ENCODE data around the gene NUAK2. TPM values are rescaled to one million over a fixed set of nuclear protein-coding genes. Genes with fewer than 3 reads are reported as not detected.

The NUAK2 gene
- total RNA-seq, 1 donor from 2014 or later, result 4.5 TPM

GRCh38 chr1:205312866-205313562, 8.5 kb downstream of the NUAK2 start:
- H3K36me3 Mint-ChIP-seq (ENCODE audit: unreplicated experiment), result peaks cover 14% of the 10 kb centered on the region
- no peaks in the 10 kb centered on the region for H3K9me3 Mint-ChIP-seq (ENCODE audit: unreplicated experiment)
- H3K27ac Mint-ChIP-seq (ENCODE audit: unreplicated experiment), result peak overlapping the region; percentile 95
- peak overlapping the region; percentile 60 for H3K4me3 Mint-ChIP-seq (ENCODE audit: unreplicated experiment)
- H3K27me3 Mint-ChIP-seq (ENCODE audit: unreplicated experiment), result no peaks in the 10 kb centered on the region
- TF ChIP-seq, protein P1, sequence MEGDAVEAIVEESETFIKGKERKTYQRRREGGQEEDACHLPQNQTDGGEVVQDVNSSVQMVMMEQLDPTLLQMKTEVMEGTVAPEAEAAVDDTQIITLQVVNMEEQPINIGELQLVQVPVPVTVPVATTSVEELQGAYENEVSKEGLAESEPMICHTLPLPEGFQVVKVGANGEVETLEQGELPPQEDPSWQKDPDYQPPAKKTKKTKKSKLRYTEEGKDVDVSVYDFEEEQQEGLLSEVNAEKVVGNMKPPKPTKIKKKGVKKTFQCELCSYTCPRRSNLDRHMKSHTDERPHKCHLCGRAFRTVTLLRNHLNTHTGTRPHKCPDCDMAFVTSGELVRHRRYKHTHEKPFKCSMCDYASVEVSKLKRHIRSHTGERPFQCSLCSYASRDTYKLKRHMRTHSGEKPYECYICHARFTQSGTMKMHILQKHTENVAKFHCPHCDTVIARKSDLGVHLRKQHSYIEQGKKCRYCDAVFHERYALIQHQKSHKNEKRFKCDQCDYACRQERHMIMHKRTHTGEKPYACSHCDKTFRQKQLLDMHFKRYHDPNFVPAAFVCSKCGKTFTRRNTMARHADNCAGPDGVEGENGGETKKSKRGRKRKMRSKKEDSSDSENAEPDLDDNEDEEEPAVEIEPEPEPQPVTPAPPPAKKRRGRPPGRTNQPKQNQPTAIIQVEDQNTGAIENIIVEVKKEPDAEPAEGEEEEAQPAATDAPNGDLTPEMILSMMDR (IDR thresholded peaks at IDR 0.05), result no peak
- peaks cover 45% of the 10 kb centered on the region for H3K4me1 Mint-ChIP-seq (ENCODE audit: unreplicated experiment)
- DNase-seq (ENCODE audit: extremely low spot score, unreplicated experiment), result no peak

GRCh38 chr1:205310976-205311704, 10.4 kb downstream of the NUAK2 start:
- H3K27ac Mint-ChIP-seq (ENCODE audit: unreplicated experiment), result no peak overlapping the region
- TF ChIP-seq, protein P1 (IDR thresholded peaks at IDR 0.05), result no peak
- peaks cover 27% of the 10 kb centered on the region for H3K4me1 Mint-ChIP-seq (ENCODE audit: unreplicated experiment)
- H3K4me3 Mint-ChIP-seq (ENCODE audit: unreplicated experiment), result no peak overlapping the region
- DNase-seq (ENCODE audit: extremely low spot score, unreplicated experiment), result no peak
- H3K27me3 Mint-ChIP-seq (ENCODE audit: unreplicated experiment), result no peaks in the 10 kb centered on the region
- H3K36me3 Mint-ChIP-seq (ENCODE audit: unreplicated experiment), result peaks cover 24% of the 10 kb centered on the region
- H3K9me3 Mint-ChIP-seq (ENCODE audit: unreplicated experiment), result no peaks in the 10 kb centered on the region

GRCh38 chr1:205309741-205310140, 11.8 kb downstream of the NUAK2 start:
- TF ChIP-seq, protein P1 (IDR thresholded peaks at IDR 0.05), result no peak
- Mint-ChIP-seq H3K36me3 (ENCODE audit: unreplicated experiment) (peaks cover 35% of the 10 kb centered on the region), H3K27me3 (ENCODE audit: unreplicated experiment) (no peaks in the 10 kb centered on the region), H3K4me1 (ENCODE audit: unreplicated experiment) (peaks cover 22% of the 10 kb centered on the region), H3K4me3 (ENCODE audit: unreplicated experiment) (no peak overlapping the region), H3K27ac (ENCODE audit: unreplicated experiment) (no peak overlapping the region), H3K9me3 (ENCODE audit: unreplicated experiment) (no peaks in the 10 kb centered on the region)
- DNase-seq (ENCODE audit: extremely low spot score, unreplicated experiment), result no peak

- Mint-ChIP-seq H3K36me3 (ENCODE audit: unreplicated experiment) (peaks cover 40% of the 10 kb centered on the region), H3K27me3 (ENCODE audit: unreplicated experiment) (no peaks in the 10 kb centered on the region), H3K9me3 (ENCODE audit: unreplicated experiment) (no peaks in the 10 kb centered on the region), H3K4me1 (ENCODE audit: unreplicated experiment) (peaks cover 5% of the 10 kb centered on the region), H3K4me3 (ENCODE audit: unreplicated experiment) (no peak overlapping the region), H3K27ac (ENCODE audit: unreplicated experiment) (no peak overlapping the region)
- no peak for DNase-seq (ENCODE audit: extremely low spot score, unreplicated experiment)
- TF ChIP-seq, protein P1 (IDR thresholded peaks at IDR 0.05), result no peak
Observed at GRCh38 chr1:205306929-205307566, 14.5 kb downstream of the NUAK2 start.

DNA sequence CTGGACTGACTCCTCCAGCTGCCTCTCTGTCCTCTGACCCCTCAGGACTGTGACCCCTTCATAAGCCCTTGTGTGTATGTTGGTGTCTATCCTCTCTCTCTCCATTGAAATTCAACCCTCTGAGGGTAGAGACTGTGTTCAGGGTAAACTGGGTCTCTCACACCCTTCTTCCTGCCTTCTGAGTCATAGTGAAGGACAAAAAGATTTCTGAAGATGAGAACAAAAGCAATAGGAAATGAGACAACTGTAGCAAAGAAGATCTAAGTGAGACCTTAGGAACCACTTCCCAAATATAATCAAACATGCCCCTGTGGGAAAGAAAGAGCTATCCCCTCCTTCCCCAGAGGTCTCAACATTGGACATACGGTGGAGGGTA, 16.9 kb downstream of the NUAK2 start:
- Mint-ChIP-seq H3K27me3 (ENCODE audit: unreplicated experiment) (no peaks in the 10 kb centered on the region), H3K9me3 (ENCODE audit: unreplicated experiment) (no peaks in the 10 kb centered on the region), H3K4me3 (ENCODE audit: unreplicated experiment) (no peak overlapping the region), H3K36me3 (ENCODE audit: unreplicated experiment) (peaks cover 31% of the 10 kb centered on the region), H3K4me1 (ENCODE audit: unreplicated experiment) (peaks cover 27% of the 10 kb centered on the region), H3K27ac (ENCODE audit: unreplicated experiment) (peak overlapping the region; percentile 50)
- no peak for DNase-seq (ENCODE audit: extremely low spot score, unreplicated experiment)
- TF ChIP-seq, protein P1 (IDR thresholded peaks at IDR 0.05), result no peak

All from osteocyte (in vitro differentiated cells).